ENCODE results near the gene PDXK. TPM values are rescaled to one million over a fixed set of nuclear protein-coding genes. Genes with fewer than 3 reads are reported as not detected.
A peak's percentile ranks its signal among the peaks of the same experiment; 100 is the strongest.

The PDXK gene
- polyA plus RNA-seq, 1 donor from 2014 or later = 22.8 TPM

- no peaks in the 10 kb centered on the region for H4K20me1 ChIP-seq (ENCODE audit: insufficient read depth)
- no peaks in the 10 kb centered on the region for H3F3A ChIP-seq (ENCODE audit: insufficient read depth, low read length, poor library complexity, severe bottlenecking)
- peak overlapping the region; percentile 45 for H2AFZ ChIP-seq (ENCODE audit: low read depth, low read length)
- H3K27me3 ChIP-seq (ENCODE audit: insufficient read depth, low read depth, low read length) = no peaks in the 10 kb centered on the region
- peak overlapping the region; percentile 84 for H3K4me2 ChIP-seq (ENCODE audit: low read length)
- H3K9me3 ChIP-seq (ENCODE audit: low read length) = no peaks in the 10 kb centered on the region
- no peaks in the 10 kb centered on the region for H3K36me3 ChIP-seq (ENCODE audit: insufficient read depth, low read length)
- peak overlapping the region; percentile 75 for H3K9ac ChIP-seq (ENCODE audit: low read length)
- peak overlapping the region; percentile 92 for H3K4me3 ChIP-seq (ENCODE audit: low read length)
- H3K27ac ChIP-seq (ENCODE audit: low read length) = peak overlapping the region; percentile 53
- no peaks in the 10 kb centered on the region for H3K79me2 ChIP-seq (replicated peaks; ENCODE audit: insufficient read depth, low read length)
- TF ChIP-seq RAD21 (conservative IDR thresholded peaks at IDR 0.05) (no peak), REST (IDR thresholded peaks at IDR 0.05; ENCODE audit: borderline replicate concordance) (peak; percentile 10)
- H3K9me2 ChIP-seq (ENCODE audit: insufficient read depth, low read length) = no peaks in the 10 kb centered on the region
Measured at GRCh38 chr21:43719748-43720538, 1.0 kb downstream of the PDXK start.

DNA sequence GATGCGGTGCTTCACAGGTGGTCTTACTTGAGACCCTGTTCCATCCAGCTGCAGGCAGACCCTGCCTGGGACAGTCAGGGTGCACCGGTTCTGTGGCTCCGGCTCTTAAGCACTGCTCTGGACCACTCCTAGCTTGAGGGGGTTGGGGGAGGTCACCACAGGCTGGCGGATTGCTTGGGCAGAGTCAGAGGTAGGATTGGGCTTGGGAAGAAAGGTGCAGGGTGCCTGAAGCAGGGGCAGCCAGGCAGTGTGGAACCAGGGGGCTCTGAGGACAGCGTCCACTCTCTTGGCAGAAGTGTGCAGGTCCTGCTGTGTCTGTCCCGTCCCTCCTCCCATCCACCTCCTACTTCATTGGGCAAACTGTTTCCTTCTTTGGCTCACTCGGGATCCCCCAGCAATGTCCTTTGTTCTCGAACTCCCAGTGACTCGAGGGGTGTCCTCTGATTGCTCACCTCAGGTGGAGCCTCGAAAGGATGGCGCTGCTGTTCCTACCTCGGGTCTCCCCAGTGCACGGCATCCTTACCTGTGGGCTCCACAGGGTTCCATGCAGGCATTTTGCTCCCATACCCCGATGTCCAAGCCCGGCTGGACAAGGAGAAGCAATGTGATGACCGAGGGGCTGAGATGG, 1.7 kb downstream of the PDXK start:
- H3K36me3 ChIP-seq (ENCODE audit: insufficient read depth, low read length) = no peaks in the 10 kb centered on the region
- no peak overlapping the region for H3K27ac ChIP-seq (ENCODE audit: low read length)
- H3K9me2 ChIP-seq (ENCODE audit: insufficient read depth, low read length) = no peaks in the 10 kb centered on the region
- H4K20me1 ChIP-seq (ENCODE audit: insufficient read depth) = no peaks in the 10 kb centered on the region
- TF ChIP-seq CTCF (IDR thresholded peaks at IDR 0.05; ENCODE audit: poor library complexity, severe bottlenecking) = no peak
- TF ChIP-seq EZH2 (IDR thresholded peaks at IDR 0.05; ENCODE audit: borderline replicate concordance, insufficient read depth, low read length, poor library complexity, severe bottlenecking) = no peak
- TF ChIP-seq POLR2AphosphoS5 (IDR thresholded peaks at IDR 0.05) = no peak
- no peak for TF ChIP-seq EP300 (conservative IDR thresholded peaks at IDR 0.05; ENCODE audit: poor library complexity, severe bottlenecking)
- no peak for TF ChIP-seq TAF1 (IDR thresholded peaks at IDR 0.05; ENCODE audit: low read depth)
- no peak for TF ChIP-seq MXI1 (conservative IDR thresholded peaks at IDR 0.05; ENCODE audit: poor library complexity, severe bottlenecking)
- TF ChIP-seq RAD21 (conservative IDR thresholded peaks at IDR 0.05) = no peak
- no peak for TF ChIP-seq REST (IDR thresholded peaks at IDR 0.05; ENCODE audit: borderline replicate concordance)
- TF ChIP-seq SMC3 (conservative IDR thresholded peaks at IDR 0.05; ENCODE audit: poor library complexity) = no peak
- H3K9me3 ChIP-seq (ENCODE audit: low read length) = no peaks in the 10 kb centered on the region
- H2AFZ ChIP-seq (ENCODE audit: low read depth, low read length) = no peak overlapping the region
- peak overlapping the region; percentile 75 for H3K9ac ChIP-seq (ENCODE audit: low read length)
- H3K4me2 ChIP-seq (ENCODE audit: low read length) = peak overlapping the region; percentile 84
- no peaks in the 10 kb centered on the region for H3F3A ChIP-seq (ENCODE audit: insufficient read depth, low read length, poor library complexity, severe bottlenecking)
- H3K4me3 ChIP-seq (ENCODE audit: low read length) = peak overlapping the region; percentile 92
- no peaks in the 10 kb centered on the region for H3K79me2 ChIP-seq (replicated peaks; ENCODE audit: insufficient read depth, low read length)
- H3K27me3 ChIP-seq (ENCODE audit: insufficient read depth, low read depth, low read length) = no peaks in the 10 kb centered on the region
